Activated CD8-positive, alpha-beta T cell treated with anti-CD3 and anti-CD28 coated beads for 36 hours (primary cell): ENCODE measurements around the gene ABCG1. TPM values are rescaled to one million over a fixed set of nuclear protein-coding genes. Genes with fewer than 3 reads are reported as not detected.
A peak's percentile ranks its signal among the peaks of the same experiment; 100 is the strongest.

Experiments
- ATAC-seq: fragments of 200-7000 bp; cut with Tn5 transposase; one replicate; pipeline ENCODE4 v1.10.0; 2021; ENCODE audit warnings: mild to moderate bottlenecking, moderate library complexity
- CTCF ChIA-PET: fragments of 350-600 bp; sonication (Branson Sonifier 250); formaldehyde crosslinking; loops from one replicate; lab custom pipeline; 2021; ENCODE audit warnings: antibody characterized with exemption; lab: Charles Lee
- POLR2A ChIA-PET: fragments of 350-600 bp; sonication (Branson Sonifier 250); formaldehyde crosslinking; loops from one replicate; lab custom pipeline; 2021; ENCODE audit warnings: antibody characterized with exemption; lab: Charles Lee
- DNase-seq: peaks from one replicate; pipeline ENCODE4 v3.0.0-alpha.2; 2020
- H3K27ac Mint-ChIP-seq: one replicate; pipeline ENCODE4 v1.8.0; 2021; ENCODE audit warnings: mild to moderate bottlenecking, mixed read lengths
- H3K27me3 Mint-ChIP-seq: one replicate; pipeline ENCODE4 v1.8.0; 2021; ENCODE audit warnings: mixed read lengths
- H3K36me3 Mint-ChIP-seq: one replicate; pipeline ENCODE4 v1.8.0; 2021; ENCODE audit warnings: low read depth, mixed read lengths
- H3K4me1 Mint-ChIP-seq: one replicate; pipeline ENCODE4 v1.8.0; 2021; ENCODE audit warnings: low read depth, mixed read lengths
- H3K4me3 Mint-ChIP-seq: one replicate; pipeline ENCODE4 v1.8.0; 2021; ENCODE audit warnings: mild to moderate bottlenecking, moderate library complexity, mixed read lengths
- H3K9me3 Mint-ChIP-seq: one replicate; pipeline ENCODE4 v1.8.0; 2021; ENCODE audit warnings: mixed read lengths
- intact Hi-C: fragments of 100-400 bp; cut with micrococcal nuclease; formaldehyde crosslinking; loops from one replicate; pipeline ENCODE4 v1.10.0; 2022
- total RNA-seq, 2 experiments: library from RNA; stranded (reverse); gene quantifications; one replicate each; pipeline ENCODE4 v1.2.3, GENCODE V29; 2021
- TF ChIP-seq, protein P1 (sequence below): fragments of 200-600 bp; IDR thresholded peaks from one replicate; pipeline ENCODE4 v1.8.0; 2022; ENCODE audit warnings: antibody characterized with exemption, mild to moderate bottlenecking

ABCG1 gene
- total RNA-seq, 2 experiments from 2014 or later: 12.1 to 12.7 TPM

DNA sequence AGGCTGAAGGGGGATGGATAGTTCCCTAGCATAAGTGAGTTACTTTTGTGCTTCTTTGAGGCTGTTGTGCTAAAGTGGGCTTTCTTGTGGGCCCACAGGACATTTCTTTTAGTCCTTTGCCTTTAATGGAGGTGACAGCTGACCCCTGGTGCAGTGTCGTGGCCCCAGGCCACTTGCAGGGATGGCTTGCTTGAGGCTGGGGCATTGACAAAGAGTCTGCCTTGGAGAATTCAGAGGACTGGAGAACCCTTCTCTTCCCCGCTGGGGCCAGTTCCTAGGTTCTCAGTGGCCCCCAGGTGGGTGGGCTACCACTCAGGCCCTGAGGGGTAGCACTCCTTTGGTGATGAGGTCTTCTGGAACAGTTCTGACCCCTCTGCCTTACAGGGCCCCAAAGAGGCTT is 12.8 kb downstream of the ABCG1 start:
- H3K27ac Mint-ChIP-seq: peak overlapping the region; percentile 97
- H3K36me3 Mint-ChIP-seq: peaks cover 26% of the 10 kb centered on the region
- ATAC-seq: no peak
- TF ChIP-seq, protein P1, sequence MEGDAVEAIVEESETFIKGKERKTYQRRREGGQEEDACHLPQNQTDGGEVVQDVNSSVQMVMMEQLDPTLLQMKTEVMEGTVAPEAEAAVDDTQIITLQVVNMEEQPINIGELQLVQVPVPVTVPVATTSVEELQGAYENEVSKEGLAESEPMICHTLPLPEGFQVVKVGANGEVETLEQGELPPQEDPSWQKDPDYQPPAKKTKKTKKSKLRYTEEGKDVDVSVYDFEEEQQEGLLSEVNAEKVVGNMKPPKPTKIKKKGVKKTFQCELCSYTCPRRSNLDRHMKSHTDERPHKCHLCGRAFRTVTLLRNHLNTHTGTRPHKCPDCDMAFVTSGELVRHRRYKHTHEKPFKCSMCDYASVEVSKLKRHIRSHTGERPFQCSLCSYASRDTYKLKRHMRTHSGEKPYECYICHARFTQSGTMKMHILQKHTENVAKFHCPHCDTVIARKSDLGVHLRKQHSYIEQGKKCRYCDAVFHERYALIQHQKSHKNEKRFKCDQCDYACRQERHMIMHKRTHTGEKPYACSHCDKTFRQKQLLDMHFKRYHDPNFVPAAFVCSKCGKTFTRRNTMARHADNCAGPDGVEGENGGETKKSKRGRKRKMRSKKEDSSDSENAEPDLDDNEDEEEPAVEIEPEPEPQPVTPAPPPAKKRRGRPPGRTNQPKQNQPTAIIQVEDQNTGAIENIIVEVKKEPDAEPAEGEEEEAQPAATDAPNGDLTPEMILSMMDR: no peak
- intact Hi-C loops: loop anchor here (10.0 kb wide), 1 partner anchor 227 kb away; no protein-coding TSS in a partner anchor
- DNase-seq: no peak
- peaks cover 11% of the 10 kb centered on the region for H3K9me3 Mint-ChIP-seq
- H3K4me1 Mint-ChIP-seq: peaks cover 94% of the 10 kb centered on the region
- no peak overlapping the region for H3K4me3 Mint-ChIP-seq
- CTCF ChIA-PET: interaction anchor here (3.4 kb wide), 1 partner anchor 28 kb away, joined by 20 read pairs; no protein-coding TSS in a partner anchor
- POLR2A ChIA-PET: interaction anchor here (2.9 to 9.6 kb wide), 2 partner anchors 12 to 39 kb away, joined by 8 to 110 read pairs; partner anchors contain the start of gene ABCG1
- H3K27me3 Mint-ChIP-seq: no peaks in the 10 kb centered on the region

DNA sequence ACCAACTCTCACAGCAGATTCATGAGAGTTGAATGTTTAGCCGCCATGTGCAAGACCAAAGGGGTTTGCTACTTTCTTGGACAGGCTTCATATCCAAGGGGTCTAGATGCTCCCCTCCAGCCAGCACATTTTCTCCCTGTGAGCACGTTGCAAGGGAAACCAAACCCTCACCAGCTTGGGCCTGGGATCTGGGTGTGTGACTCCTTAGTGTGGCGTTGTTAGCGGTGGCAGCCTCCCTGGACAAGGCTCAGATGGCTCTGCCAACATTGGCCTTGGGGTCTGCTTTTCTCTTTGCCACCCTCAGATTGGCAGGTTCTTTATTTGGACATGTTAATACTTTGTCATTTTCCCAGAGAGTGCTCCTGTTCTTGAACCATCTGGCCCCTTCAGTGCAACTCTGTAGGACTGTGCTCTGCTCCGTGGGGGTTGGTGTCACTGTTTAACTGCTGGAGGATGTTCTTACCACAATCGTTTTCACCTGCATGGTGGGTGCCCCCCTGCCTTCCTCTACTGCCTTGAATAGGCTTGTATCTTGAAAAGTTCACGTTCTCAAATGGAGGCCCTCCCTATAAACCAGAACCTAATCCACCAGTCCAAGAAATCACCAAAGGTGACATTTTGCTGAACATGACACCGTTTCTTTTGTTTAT is 13.4 kb downstream of the ABCG1 start:
- Mint-ChIP-seq H3K27ac (peak overlapping the region; percentile 97), H3K9me3 (peaks cover 11% of the 10 kb centered on the region), H3K27me3 (no peaks in the 10 kb centered on the region), H3K4me1 (peaks cover 96% of the 10 kb centered on the region), H3K4me3 (peak overlapping the region; percentile 31), H3K36me3 (peaks cover 23% of the 10 kb centered on the region)
- ChIA-PET POLR2A (interaction anchor here (1.3 to 9.6 kb wide), 6 partner anchors 12 to 267 kb away, joined by 3 to 110 read pairs (median 6); partner anchors contain the start of gene ABCG1), CTCF (interaction anchor here (1.3 to 3.4 kb wide), 8 partner anchors 8 to 194 kb away, joined by 3 to 21 read pairs (median 7); no protein-coding TSS in a partner anchor)
- ATAC-seq (no peak), DNase-seq (peak; percentile 51)
- intact Hi-C loops: loop anchor here (10.0 kb wide), 1 partner anchor 228 kb away; no protein-coding TSS in a partner anchor
- TF ChIP-seq, protein P1: no peak

DNA sequence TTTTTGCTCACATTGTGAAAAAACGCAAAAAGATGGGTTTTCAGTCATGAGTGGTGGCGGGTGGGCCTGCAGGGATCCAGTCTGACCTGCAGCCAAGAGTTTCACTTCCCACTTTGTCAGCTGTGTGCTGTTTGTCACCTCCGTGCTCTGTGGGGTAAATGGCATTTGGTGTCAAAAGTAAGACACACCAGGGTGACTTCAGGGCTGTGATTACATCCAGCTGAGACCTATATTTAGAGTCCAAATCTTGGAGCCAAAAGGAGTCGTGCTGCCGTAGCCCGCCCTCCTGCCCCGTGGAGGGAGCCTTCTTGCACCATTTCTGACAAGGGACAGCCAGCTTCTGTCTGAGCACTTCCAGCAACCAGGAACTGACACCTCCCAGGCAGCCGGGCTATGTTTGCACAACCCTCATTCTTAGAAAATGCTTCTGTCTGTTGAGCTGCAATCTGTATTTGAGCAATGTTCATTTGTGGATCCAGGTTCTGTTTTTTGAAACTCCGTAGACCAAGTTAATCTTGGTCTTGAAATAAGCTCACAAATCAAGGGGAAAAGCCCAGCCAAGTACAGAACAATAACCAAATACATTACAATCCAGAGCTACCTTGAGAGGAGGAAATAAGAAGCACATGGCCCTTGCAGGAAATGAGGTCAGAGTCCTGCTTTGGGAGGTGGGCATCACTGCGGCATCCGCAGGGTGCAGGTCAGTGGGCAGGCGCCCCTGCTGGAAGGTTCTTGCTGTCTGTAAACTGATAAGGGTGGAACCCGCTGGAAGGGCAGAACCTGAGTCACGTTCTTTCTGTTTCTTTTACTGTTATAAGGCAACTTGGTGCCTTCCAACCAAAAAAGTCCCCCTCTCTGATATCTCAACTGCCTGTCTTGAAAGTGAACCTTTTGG is 14.4 kb downstream of the ABCG1 start:
- ChIA-PET POLR2A (interaction anchor here (0.5 to 9.6 kb wide), 15 partner anchors 8 to 595 kb away, joined by 3 to 110 read pairs (median 3); partner anchors contain the start of genes ABCG1 and UBASH3A), CTCF (interaction anchor here (0.7 to 3.4 kb wide), 15 partner anchors 9 to 193 kb away, joined by 3 to 21 read pairs (median 4); no protein-coding TSS in a partner anchor)
- Mint-ChIP-seq H3K9me3 (peaks cover 4% of the 10 kb centered on the region), H3K4me1 (peaks cover 96% of the 10 kb centered on the region), H3K4me3 (peak overlapping the region; percentile 73), H3K27ac (peak overlapping the region; percentile 97), H3K27me3 (no peaks in the 10 kb centered on the region), H3K36me3 (peaks cover 16% of the 10 kb centered on the region)
- DNase-seq (peak; percentile 95), ATAC-seq (peak; percentile 70)
- TF ChIP-seq, protein P1: peak; percentile 68
- intact Hi-C loops: loop anchor here (10.0 kb wide), 1 partner anchor 229 kb away; no protein-coding TSS in a partner anchor

DNA sequence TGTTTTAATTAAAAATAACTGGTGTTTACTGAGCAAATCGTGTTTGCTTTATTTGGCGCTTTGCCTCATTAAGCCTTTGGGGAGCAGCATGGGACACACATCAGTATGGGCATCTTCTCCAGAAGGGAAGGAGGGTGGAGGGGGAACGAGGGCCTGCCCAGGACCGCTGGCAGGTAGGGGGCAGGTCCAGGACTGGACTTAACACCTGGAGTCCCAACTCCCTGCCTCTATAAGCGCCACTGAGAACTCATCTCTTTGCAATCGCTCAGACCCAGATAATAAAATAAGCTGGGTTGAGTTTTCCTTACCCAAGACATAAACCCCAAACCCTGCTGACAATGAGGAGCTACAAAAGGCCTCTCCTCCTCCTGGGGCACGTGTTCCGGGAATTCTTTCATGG is 15.1 kb downstream of the ABCG1 start:
- CTCF ChIA-PET: interaction anchor here (1.0 to 3.4 kb wide), 18 partner anchors 8 to 192 kb away, joined by 3 to 21 read pairs (median 6); no protein-coding TSS in a partner anchor

More for the DNA sequence above, 15.1 kb downstream of the ABCG1 start:
- H3K27ac Mint-ChIP-seq: peak overlapping the region; percentile 97
- TF ChIP-seq, protein P1: no peak
- DNase-seq: no peak
- intact Hi-C loops: loop anchor here (10.0 kb wide), 1 partner anchor 229 kb away; no protein-coding TSS in a partner anchor
- H3K4me3 Mint-ChIP-seq: peak overlapping the region; percentile 73
- no peaks in the 10 kb centered on the region for H3K27me3 Mint-ChIP-seq
- POLR2A ChIA-PET: interaction anchor here (0.5 to 9.6 kb wide), 16 partner anchors 9 to 594 kb away, joined by 3 to 110 read pairs (median 4); partner anchors contain the start of genes ABCG1 and ZBTB21
- ATAC-seq: no peak
- peaks cover 96% of the 10 kb centered on the region for H3K4me1 Mint-ChIP-seq
- peaks cover 4% of the 10 kb centered on the region for H3K9me3 Mint-ChIP-seq
- H3K36me3 Mint-ChIP-seq: peaks cover 16% of the 10 kb centered on the region
